Smooth muscle cell (in vitro differentiated cells): Measurements from ENCODE around the gene THSD1. TPM values are rescaled to one million over a fixed set of nuclear protein-coding genes. Genes with fewer than 3 reads are reported as not detected.

Experiments
- DNase-seq: peaks from one replicate; lab custom pipeline; 2025; ENCODE audit not compliant: unreplicated experiment; lab: John Stamatoyannopoulos, UW
- H2AFZ ChIP-seq: fragments of 200-600 bp; sonication (generic); 2 replicates; pipeline ENCODE4 v1.6.0; 2016; ENCODE audit warnings: antibody characterized with exemption, low read depth, mild to moderate bottlenecking
- H3F3A ChIP-seq: fragments of 200-600 bp; sonication (generic); 2 replicates; pipeline ENCODE4 v1.6.0; 2017; ENCODE audit warnings: antibody characterized with exemption, low read depth
- H3K27ac ChIP-seq: fragments of 200-600 bp; sonication (generic); 2 replicates; pipeline ENCODE4 v1.5.1; 2016; ENCODE audit warnings: low read depth, mild to moderate bottlenecking
- H3K27me3 ChIP-seq: fragments of 200-600 bp; sonication (generic); 2 replicates; pipeline ENCODE4 v1.6.1; 2016; ENCODE audit warnings: low read depth, mild to moderate bottlenecking
- H3K36me3 ChIP-seq: fragments of 200-600 bp; sonication (generic); 2 replicates; pipeline ENCODE4 v1.5.1; 2016; ENCODE audit warnings: low read depth
- H3K4me1 ChIP-seq: fragments of 200-600 bp; sonication (generic); 2 replicates; pipeline ENCODE4 v1.5.1; 2016; ENCODE audit warnings: low read depth
- H3K4me2 ChIP-seq: fragments of 200-600 bp; sonication (generic); 2 replicates; pipeline ENCODE4 v1.6.0; 2016; ENCODE audit warnings: mild to moderate bottlenecking
- H3K4me3 ChIP-seq: fragments of 200-600 bp; sonication (generic); 2 replicates; pipeline ENCODE4 v1.5.1; 2016; ENCODE audit warnings: mild to moderate bottlenecking
- H3K79me2 ChIP-seq: fragments of 200-600 bp; sonication (generic); 2 replicates; pipeline ENCODE4 v1.6.0; 2016; ENCODE audit warnings: low read depth, mild to moderate bottlenecking
- H3K9ac ChIP-seq: fragments of 200-600 bp; sonication (generic); 2 replicates; pipeline ENCODE4 v1.6.0; 2016; ENCODE audit warnings: low read depth
- H3K9me3 ChIP-seq: fragments of 200-600 bp; sonication (generic); replicated peaks from 2 replicates; pipeline ENCODE4 v1.5.1; 2016; ENCODE audit warnings: low read depth
- H4K20me1 ChIP-seq: fragments of 200-600 bp; sonication (generic); 2 replicates; pipeline ENCODE4 v1.6.0; 2016; ENCODE audit warnings: low read depth
- CTCF ChIP-seq: fragments of 200-600 bp; sonication (generic); IDR thresholded peaks from 2 replicates; pipeline ENCODE4 v1.5.1; 2017; ENCODE audit warnings: borderline replicate concordance, mild to moderate bottlenecking, antibody characterized with exemption; ENCODE audit not compliant: insufficient read depth, poor library complexity, severe bottlenecking
- WGBS: methylation state at CpG from one replicate; pipeline ENCODE4 v1.1.7; 2016; ENCODE audit warnings: low lambda C conversion rate; 5-methylcytosine and 5-hydroxymethylcytosine counted together
- polyA plus RNA-seq: library from polyadenylated mRNA; unstranded; fragments of >200 nt; fragmentation: Nextera tagmentation; extraction: Ambion mirVana; gene quantifications from 2 replicates; pipeline ENCODE4 v1.2.1, GENCODE V29; 2016
- total RNA-seq: library from RNA; depleted of rRNA; stranded (reverse); fragments of >200 nt; gene quantifications from 2 replicates; pipeline ENCODE4 v1.2.3, GENCODE V29; 2014

THSD1 gene
- total and polyA plus RNA-seq, 2 experiments from 2014 or later = 0.08 to 0.67 TPM

GRCh38 chr13:52432456-52432855 is 26.5 kb upstream of the THSD1 start:
- TF ChIP-seq CTCF = no peak
- Histone ChIP-seq H3K4me3 (no peak overlapping the region), H3K27me3 (no peaks in the 10 kb centered on the region), H3K9me3 (no peaks in the 10 kb centered on the region), H3K79me2 (no peaks in the 10 kb centered on the region), H3K9ac (no peak overlapping the region), H3K4me2 (no peak overlapping the region), H3F3A (no peaks in the 10 kb centered on the region), H3K4me1 (no peaks in the 10 kb centered on the region), H3K27ac (no peak overlapping the region), H4K20me1 (peaks cover 3% of the 10 kb centered on the region), H2AFZ (no peak overlapping the region), H3K36me3 (peaks cover 14% of the 10 kb centered on the region)
- WGBS = 87% methylated on average over 2 of the region's 2 CpGs
- DNase-seq = no peak

GRCh38 chr13:52428295-52428694 is 22.3 kb upstream of the THSD1 start:
- H3K27ac ChIP-seq = no peak overlapping the region
- DNase-seq = no peak
- WGBS = 95% methylated on average over 2 of the region's 2 CpGs
- no peaks in the 10 kb centered on the region for H3K9me3 ChIP-seq
- no peak overlapping the region for H3K4me3 ChIP-seq
- H3K27me3 ChIP-seq = no peaks in the 10 kb centered on the region
- H3F3A ChIP-seq = no peaks in the 10 kb centered on the region
- H3K4me2 ChIP-seq = no peak overlapping the region
- peaks cover 3% of the 10 kb centered on the region for H4K20me1 ChIP-seq
- H3K9ac ChIP-seq = no peak overlapping the region
- peaks cover 3% of the 10 kb centered on the region for H3K36me3 ChIP-seq
- H2AFZ ChIP-seq = no peak overlapping the region
- H3K79me2 ChIP-seq = no peaks in the 10 kb centered on the region
- no peaks in the 10 kb centered on the region for H3K4me1 ChIP-seq
- no peak for TF ChIP-seq CTCF

- Histone ChIP-seq H3K27me3 (no peaks in the 10 kb centered on the region), H3K27ac (no peak overlapping the region), H3K9me3 (no peaks in the 10 kb centered on the region), H3K4me3 (no peak overlapping the region), H3K79me2 (no peaks in the 10 kb centered on the region), H3K36me3 (no peaks in the 10 kb centered on the region), H2AFZ (no peak overlapping the region), H3K4me1 (no peaks in the 10 kb centered on the region), H3K4me2 (no peak overlapping the region), H4K20me1 (no peaks in the 10 kb centered on the region), H3K9ac (no peak overlapping the region), H3F3A (no peaks in the 10 kb centered on the region)
- no peak for TF ChIP-seq CTCF
- WGBS = 100% methylated on average over 1 of the region's 3 CpGs
- no peak for DNase-seq
Measured at GRCh38 chr13:52421216-52421615, 15.2 kb upstream of the THSD1 start.

GRCh38 chr13:52419080-52419479 is 13.1 kb upstream of the THSD1 start:
- no peak for TF ChIP-seq CTCF
- DNase-seq = no peak
- H3K27ac ChIP-seq = no peak overlapping the region

More at GRCh38 chr13:52419080-52419479, 13.1 kb upstream of the THSD1 start:
- Histone ChIP-seq H3K4me1 (no peaks in the 10 kb centered on the region), H4K20me1 (no peaks in the 10 kb centered on the region), H3K4me3 (no peak overlapping the region), H3K27me3 (no peaks in the 10 kb centered on the region), H3K9me3 (no peaks in the 10 kb centered on the region), H3K79me2 (no peaks in the 10 kb centered on the region), H3K9ac (no peak overlapping the region), H3K36me3 (no peaks in the 10 kb centered on the region), H2AFZ (no peak overlapping the region), H3K4me2 (no peak overlapping the region), H3F3A (no peaks in the 10 kb centered on the region)
- WGBS = 93% methylated on average over 1 of the region's 1 CpG
